Skeletal muscle tissue (tissue), 4 donors: ENCODE data around the gene TENM3. TPM values are rescaled to one million over a fixed set of nuclear protein-coding genes. Genes with fewer than 3 reads are reported as not detected.

Source experiments
- H3K27ac ChIP-seq: one replicate; pipeline ENCODE4 v1.7.0; 2013; ENCODE audit warnings: mild to moderate bottlenecking, low read depth, low read length, inconsistent platforms
- H3K27me3 ChIP-seq, 3 donors: one replicate each; pipeline ENCODE4 v1.7.0; 2013; ENCODE audit warnings: low read length in 3 of 3; ENCODE audit not compliant: control insufficient read depth in 3 of 3, insufficient read depth in 3 of 3
- H3K36me3 ChIP-seq, 3 donors: one replicate each; pipeline ENCODE4 v1.7.0; 2013; ENCODE audit warnings: low read length in 3 of 3; ENCODE audit not compliant: control insufficient read depth in 3 of 3, insufficient read depth in 3 of 3
- H3K4me1 ChIP-seq, 3 donors: one replicate each; pipeline ENCODE4 v1.7.0; 2013; ENCODE audit warnings: low read length in 3 of 3, mild to moderate bottlenecking in 3 of 3; ENCODE audit not compliant: control insufficient read depth in 3 of 3, insufficient read depth in 3 of 3
- H3K4me3 ChIP-seq, 3 donors: one replicate each; pipeline ENCODE4 v1.7.0; 2013; ENCODE audit warnings: low read length in 3 of 3
- H3K9ac ChIP-seq, 3 donors: one replicate each; pipeline ENCODE4 v1.7.0; 2013; ENCODE audit warnings: low read length in 3 of 3, mild to moderate bottlenecking in 3 of 3, moderate library complexity in 2 of 3, low read depth in 1 of 3
- H3K9me3 ChIP-seq, 3 donors: one replicate each; pipeline ENCODE4 v1.7.0; 2013; ENCODE audit warnings: low read length in 3 of 3; ENCODE audit not compliant: control insufficient read depth in 3 of 3
- total RNA-seq: library from RNA; depleted of rRNA; stranded (reverse); fragments of >200 nt; gene quantifications from one replicate; pipeline ENCODE4 v1.2.3, GENCODE V29; 2014
- donor health status: Osteomylitis.

The TENM3 gene
- total RNA-seq, 1 donor from 2014 or later = 29.7 TPM

DNA sequence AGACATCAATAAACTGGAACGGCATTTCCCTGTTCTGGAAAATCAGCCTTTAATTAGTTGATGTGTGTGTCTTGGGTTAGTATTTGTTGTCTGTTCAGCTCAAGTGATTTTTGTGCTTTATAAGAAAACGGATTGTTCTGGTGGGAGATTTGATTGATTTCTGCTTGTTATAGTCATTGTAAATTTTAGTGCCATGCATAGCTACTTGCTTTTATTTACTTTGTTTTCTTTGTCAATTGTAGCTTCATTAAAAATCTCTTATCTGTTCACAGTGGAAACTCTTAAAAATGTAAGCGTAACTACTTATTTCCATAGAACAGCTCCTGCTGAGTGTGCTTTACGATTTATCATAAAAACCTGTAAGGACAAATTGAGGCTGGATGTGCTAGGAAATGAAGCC is 253.2 kb downstream of the TENM3 start:
- H3K4me3 ChIP-seq = no peak overlapping the region
- no peak overlapping the region for H3K27ac ChIP-seq
- no peak overlapping the region for H3K9ac ChIP-seq
- H3K27me3 ChIP-seq = no peaks in the 10 kb centered on the region
- peaks cover 7 to 15% (median 8%) of the 10 kb centered on the region in 3 donors for H3K4me1 ChIP-seq
- no peaks in the 10 kb centered on the region for H3K9me3 ChIP-seq
- H3K36me3 ChIP-seq = no peaks in the 10 kb centered on the region

DNA sequence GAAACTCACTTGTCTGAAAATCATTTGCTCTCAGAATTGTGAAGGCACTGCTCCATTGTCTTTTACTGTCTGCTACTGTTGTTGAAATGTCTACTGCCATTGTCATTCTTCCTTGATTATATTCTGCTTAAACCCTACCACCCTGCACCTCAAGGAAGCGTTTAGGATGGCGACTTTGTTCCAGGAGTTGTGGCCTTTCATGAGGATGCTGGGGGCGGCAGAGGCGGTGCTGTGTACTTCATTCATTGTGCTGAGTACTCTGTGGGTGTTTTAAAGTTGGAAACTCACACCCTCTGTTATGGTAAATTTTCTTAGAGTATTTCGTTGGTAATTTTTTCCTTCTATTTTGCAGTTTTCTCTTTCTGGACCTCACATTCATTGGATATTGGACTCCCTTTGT is 258.9 kb downstream of the TENM3 start:
- Histone ChIP-seq H3K9me3 (no peaks in the 10 kb centered on the region), H3K36me3 (no peaks in the 10 kb centered on the region), H3K4me1 (no peaks in the 10 kb centered on the region), H3K9ac (no peak overlapping the region), H3K27me3 (no peaks in the 10 kb centered on the region), H3K4me3 (no peak overlapping the region), H3K27ac (no peak overlapping the region)

DNA sequence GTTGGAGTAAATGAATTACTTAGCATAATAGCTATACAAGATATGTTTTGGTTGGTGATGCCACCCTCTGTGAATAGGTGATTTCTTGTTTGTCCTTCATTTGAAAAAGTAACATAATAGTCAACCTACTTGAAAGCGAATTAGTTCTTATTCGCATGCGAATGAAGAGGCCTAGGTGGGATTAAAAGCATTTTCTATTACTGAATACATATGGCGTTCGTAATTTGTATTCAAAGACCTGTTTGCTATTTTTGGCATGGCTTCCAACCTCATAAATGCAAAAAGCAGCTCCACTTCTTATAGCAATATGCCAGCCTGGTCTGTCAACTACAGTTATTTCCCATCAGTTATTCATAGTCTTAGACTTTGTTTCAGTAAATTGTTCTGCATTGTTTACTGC is 261.3 kb downstream of the TENM3 start:
- Histone ChIP-seq H3K27ac (no peak overlapping the region), H3K9ac (no peak overlapping the region), H3K36me3 (no peaks in the 10 kb centered on the region), H3K4me1 (peaks cover 0 to 3% (median 0%) of the 10 kb centered on the region in 3 donors), H3K4me3 (no peak overlapping the region), H3K9me3 (no peaks in the 10 kb centered on the region), H3K27me3 (no peaks in the 10 kb centered on the region)

DNA sequence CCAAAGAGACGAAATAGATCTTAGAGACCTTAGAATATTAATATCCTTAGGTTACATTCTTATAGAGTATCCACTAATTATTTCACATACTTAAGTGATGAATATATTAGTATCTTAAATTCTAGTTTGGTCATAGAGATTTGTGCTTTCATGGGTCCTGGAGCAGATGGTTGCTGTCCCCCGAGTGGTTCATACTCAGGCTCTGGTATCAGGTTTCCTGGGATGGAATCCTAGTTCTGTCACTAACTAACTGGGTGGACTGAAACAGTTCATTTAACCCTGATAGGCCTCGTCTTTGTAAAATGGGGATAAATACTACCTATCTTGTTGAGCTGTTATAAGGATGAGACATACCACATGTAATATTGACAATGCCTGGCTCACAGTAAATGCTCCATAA is 264.6 kb downstream of the TENM3 start:
- Histone ChIP-seq H3K27ac (no peak overlapping the region), H3K27me3 (no peaks in the 10 kb centered on the region), H3K4me3 (no peak overlapping the region), H3K36me3 (no peaks in the 10 kb centered on the region), H3K9me3 (no peaks in the 10 kb centered on the region), H3K4me1 (peaks cover 0 to 3% (median 0%) of the 10 kb centered on the region in 3 donors), H3K9ac (no peak overlapping the region)

DNA sequence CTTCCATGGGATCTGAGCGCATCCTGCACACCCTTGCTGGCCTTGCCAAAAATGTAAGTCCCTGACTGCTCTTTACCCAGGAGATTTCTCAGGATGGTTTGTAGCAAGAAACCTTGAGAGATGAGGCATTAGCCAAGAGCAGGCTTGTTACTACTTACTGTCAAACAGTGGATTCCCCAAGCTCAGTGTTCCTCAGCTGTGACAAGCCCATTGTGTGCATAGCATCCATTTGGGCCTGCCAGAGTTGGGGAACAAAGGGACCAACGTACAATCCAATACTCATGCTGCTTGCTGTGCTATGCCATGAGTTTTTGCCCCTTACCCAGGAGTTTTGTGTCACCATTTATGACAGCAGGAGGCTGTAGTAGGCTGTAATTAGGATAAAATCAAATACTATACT is 267.6 kb downstream of the TENM3 start:
- H3K9ac ChIP-seq = no peak overlapping the region
- H3K9me3 ChIP-seq = no peaks in the 10 kb centered on the region
- H3K4me3 ChIP-seq = no peak overlapping the region
- peaks cover 0 to 3% (median 0%) of the 10 kb centered on the region in 3 donors for H3K4me1 ChIP-seq
- no peaks in the 10 kb centered on the region for H3K27me3 ChIP-seq
- H3K36me3 ChIP-seq = no peaks in the 10 kb centered on the region
- H3K27ac ChIP-seq = no peak overlapping the region

DNA sequence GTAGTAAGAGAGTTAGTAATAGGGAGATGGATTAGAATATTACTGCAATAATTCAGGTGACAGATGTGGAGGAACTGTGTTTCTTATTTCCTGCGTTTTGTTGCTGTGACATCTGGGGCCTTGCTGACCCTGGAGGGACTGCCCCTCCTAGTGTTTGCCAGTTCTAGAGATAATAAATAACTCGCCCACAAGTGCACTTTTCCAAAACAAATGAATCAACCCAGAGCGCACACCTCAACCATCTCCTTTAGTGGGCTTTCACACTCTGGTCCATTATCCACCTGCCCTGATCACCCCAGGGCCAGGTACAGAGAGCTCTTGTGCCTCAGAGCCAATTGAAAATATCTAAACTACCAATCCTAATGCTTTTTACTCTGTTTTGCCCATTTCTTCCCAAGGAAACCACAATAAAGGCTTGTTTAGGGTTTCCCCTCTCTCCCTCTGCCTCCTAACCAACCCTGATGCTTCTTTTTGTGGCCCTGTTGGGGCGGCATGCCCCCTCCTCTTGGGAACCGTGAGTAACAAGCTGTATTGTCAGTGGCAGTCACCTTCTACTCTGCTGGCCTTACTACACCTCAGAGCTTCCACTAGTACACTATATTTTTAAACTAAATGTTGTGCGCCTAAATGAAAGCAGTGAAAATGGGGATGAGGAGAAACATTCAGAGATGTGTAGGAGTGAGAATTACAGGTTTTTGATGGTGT is 270.5 kb downstream of the TENM3 start:
- no peaks in the 10 kb centered on the region for H3K4me1 ChIP-seq
- H3K27ac ChIP-seq = no peak overlapping the region
- no peaks in the 10 kb centered on the region for H3K36me3 ChIP-seq
- H3K9ac ChIP-seq = no peak overlapping the region
- no peaks in the 10 kb centered on the region for H3K27me3 ChIP-seq
- no peaks in the 10 kb centered on the region for H3K9me3 ChIP-seq
- H3K4me3 ChIP-seq = no peak overlapping the region

DNA sequence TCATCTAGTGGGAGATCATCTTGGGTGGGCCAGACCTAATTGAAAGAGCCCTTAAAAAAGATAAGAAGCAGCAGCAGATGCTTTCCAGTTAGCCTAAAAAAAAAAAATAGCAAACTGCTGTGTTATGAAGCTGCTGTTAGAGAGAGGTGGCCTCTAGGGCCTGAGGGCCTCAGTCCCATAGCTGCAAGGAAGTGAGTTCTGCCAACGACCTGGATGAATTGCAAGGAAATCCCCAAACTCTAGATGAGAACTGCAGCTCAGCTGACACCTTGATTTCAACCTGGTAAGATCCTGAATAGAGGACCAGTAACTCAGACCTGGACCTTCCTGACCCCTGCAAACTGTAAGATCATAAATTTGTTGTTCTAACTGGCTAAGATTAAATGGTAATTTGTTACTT is 275.2 kb downstream of the TENM3 start:
- no peaks in the 10 kb centered on the region for H3K4me1 ChIP-seq
- H3K36me3 ChIP-seq = no peaks in the 10 kb centered on the region
- no peak overlapping the region for H3K9ac ChIP-seq
- no peaks in the 10 kb centered on the region for H3K9me3 ChIP-seq
- no peaks in the 10 kb centered on the region for H3K27me3 ChIP-seq
- H3K27ac ChIP-seq = no peak overlapping the region
- no peak overlapping the region for H3K4me3 ChIP-seq

DNA sequence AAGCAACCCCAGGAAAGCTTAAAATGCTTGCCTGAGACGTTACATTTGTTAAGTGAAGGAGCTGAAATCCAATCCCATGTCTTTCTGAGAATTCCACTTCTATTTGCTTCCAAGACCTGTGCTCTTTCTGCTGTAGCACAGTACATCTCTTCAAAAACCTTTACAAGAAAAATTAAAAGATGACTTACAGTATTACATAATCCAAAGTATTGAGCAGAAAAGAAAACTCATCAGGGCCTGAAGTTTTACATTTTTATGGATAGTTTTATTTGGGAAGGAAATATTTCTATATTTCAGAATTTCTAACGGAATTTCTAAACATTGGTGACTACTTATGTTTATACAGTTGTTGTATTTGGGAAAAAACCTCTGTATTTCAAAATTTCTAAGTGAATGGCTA is 276.3 kb downstream of the TENM3 start:
- Histone ChIP-seq H3K9ac (no peak overlapping the region), H3K9me3 (no peaks in the 10 kb centered on the region), H3K36me3 (no peaks in the 10 kb centered on the region), H3K4me1 (no peaks in the 10 kb centered on the region), H3K4me3 (no peak overlapping the region), H3K27me3 (no peaks in the 10 kb centered on the region), H3K27ac (no peak overlapping the region)

DNA sequence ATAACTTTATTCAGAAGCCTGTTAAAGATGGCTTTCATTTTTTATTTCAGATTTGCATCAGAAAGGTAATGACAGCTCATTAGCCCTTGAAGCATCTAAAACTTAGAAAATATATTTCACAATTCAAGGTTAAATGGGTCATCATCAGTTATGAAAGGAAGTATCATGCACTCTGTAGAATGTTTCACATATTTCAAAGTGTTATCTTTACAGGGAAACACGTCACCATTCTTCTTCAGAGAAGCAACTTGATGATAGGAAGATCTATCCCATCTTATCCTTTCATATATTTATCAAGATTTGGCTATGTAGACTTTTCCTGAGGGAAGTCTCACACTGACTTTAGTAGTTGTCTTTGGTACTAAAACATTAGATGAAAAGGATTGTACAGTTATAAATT is 277.8 kb downstream of the TENM3 start:
- Histone ChIP-seq H3K36me3 (no peaks in the 10 kb centered on the region), H3K4me1 (no peaks in the 10 kb centered on the region), H3K4me3 (no peak overlapping the region), H3K27ac (no peak overlapping the region), H3K27me3 (no peaks in the 10 kb centered on the region), H3K9ac (no peak overlapping the region), H3K9me3 (no peaks in the 10 kb centered on the region)

DNA sequence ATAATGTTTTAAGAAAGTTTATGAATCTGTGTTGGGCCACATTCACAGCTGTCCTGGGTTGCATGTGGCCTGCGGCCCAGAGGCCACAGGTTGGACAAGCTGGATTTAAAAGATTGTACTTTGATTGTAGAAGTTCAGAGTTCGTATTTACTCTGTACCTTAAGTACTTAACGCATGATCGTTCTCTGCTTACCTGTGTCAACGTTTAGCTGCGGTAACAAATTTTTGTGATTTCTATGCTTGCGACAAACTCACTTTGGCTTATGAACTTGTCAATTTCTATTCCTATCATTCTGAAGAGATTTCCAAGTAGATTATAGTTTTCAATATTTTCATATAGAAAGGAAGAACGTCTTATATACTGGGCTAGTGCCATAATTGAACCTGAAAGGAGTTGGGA is 285.6 kb downstream of the TENM3 start:
- Histone ChIP-seq H3K36me3 (no peaks in the 10 kb centered on the region), H3K9me3 (no peaks in the 10 kb centered on the region), H3K4me3 (no peak overlapping the region), H3K4me1 (peaks cover 3 to 8% (median 5%) of the 10 kb centered on the region in 3 donors), H3K9ac (no peak overlapping the region), H3K27ac (no peak overlapping the region), H3K27me3 (no peaks in the 10 kb centered on the region)
